H1 (cell line): ENCODE data around the gene AARSD1. TPM values are rescaled to one million over a fixed set of nuclear protein-coding genes. Genes with fewer than 3 reads are reported as not detected.

Experiments used
- CTCF ChIA-PET: fragments of 300-600 bp; sonication (Branson Sonifier 250); formaldehyde crosslinking; loops from one replicate; lab custom pipeline; 2021; ENCODE audit not compliant: partially characterized antibody; lab: Charles Lee
- POLR2A ChIA-PET: fragments of 300-600 bp; sonication (Branson Sonifier 250); formaldehyde crosslinking; loops from one replicate; lab custom pipeline; 2021; ENCODE audit warnings: inconsistent platforms; ENCODE audit not compliant: partially characterized antibody; lab: Charles Lee
- DNase-seq, 2 experiments: peaks; one replicate each; pipeline versions ENCODE4 v3.0.0 to v3.0.0-alpha.2; 2010 to 2022; ENCODE audit warnings: low spot score in 2 of 2, low read depth in 1 of 2, mixed read lengths in 1 of 2
- FAIRE-seq: peaks from 2 replicates; lab custom pipeline; 2011; peaks lifted over from hg19 to GRCh38; lab: Jason Lieb, UNC
- H2AFZ ChIP-seq: 2 replicates; pipeline ENCODE4 v1.8.1; 2012; ENCODE audit warnings: low read length, inconsistent platforms
- H2AK5ac ChIP-seq: 2 replicates; pipeline ENCODE4 v1.6.1; 2013; ENCODE audit warnings: low read depth, low read length
- H2BK120ac ChIP-seq: replicated peaks from 2 replicates; pipeline ENCODE3; 2013; ENCODE audit warnings: low read depth, low read length, inconsistent platforms
- H2BK12ac ChIP-seq: 2 replicates; pipeline ENCODE4 v1.6.1; 2013; ENCODE audit warnings: low read depth, low read length
- H2BK15ac ChIP-seq: 2 replicates; pipeline ENCODE4 v1.6.1; 2013; ENCODE audit warnings: low read length
- H2BK20ac ChIP-seq: 2 replicates; pipeline ENCODE4 v1.6.1; 2013; ENCODE audit warnings: low read length
- H2BK5ac ChIP-seq: 2 replicates; pipeline ENCODE4 v1.6.1; 2013; ENCODE audit warnings: low read depth, low read length
- H3K14ac ChIP-seq: 2 replicates; pipeline ENCODE4 v1.6.1; 2013; ENCODE audit warnings: inconsistent platforms; ENCODE audit not compliant: insufficient read length
- H3K18ac ChIP-seq: 2 replicates; pipeline ENCODE4 v1.6.1; 2013; ENCODE audit warnings: low read length; ENCODE audit errors: extremely low read depth
- H3K23ac ChIP-seq: 2 replicates; pipeline ENCODE4 v1.6.1; 2013; ENCODE audit warnings: inconsistent platforms; ENCODE audit not compliant: insufficient read length
- H3K23me2 ChIP-seq: 2 replicates; pipeline ENCODE4 v1.6.1; 2013; ENCODE audit warnings: low read depth, low read length
- H3K27ac ChIP-seq: 2 replicates; pipeline ENCODE4 v1.6.1; 2011; ENCODE audit warnings: low read depth, low read length, inconsistent platforms
- H3K27me3 ChIP-seq, 4 experiments: replicated peaks in 1 of 4; 1 replicate in 1 of 4; 2 replicates in 3 of 4; pipeline versions ENCODE4 v1.6.1 to v1.8.1; 2011 to 2013; ENCODE audit warnings: low read length in 3 of 4, mild to moderate bottlenecking in 3 of 4, inconsistent platforms in 2 of 4, mixed read lengths in 2 of 4, moderate library complexity in 1 of 4; ENCODE audit not compliant: control insufficient read depth in 3 of 4, insufficient read depth in 3 of 4; ENCODE audit errors: extremely low read depth in 1 of 4
- H3K36me3 ChIP-seq, 4 experiments: 2 replicates each; pipeline versions ENCODE4 v1.6.1 to v1.8.1; 2011 to 2013; ENCODE audit warnings: mild to moderate bottlenecking in 4 of 4, low read length in 3 of 4, moderate library complexity in 2 of 4, control low read depth in 1 of 4, inconsistent platforms in 1 of 4; ENCODE audit not compliant: insufficient read depth in 4 of 4, control insufficient read depth in 2 of 4
- H3K4ac ChIP-seq: replicated peaks from 2 replicates; pipeline ENCODE3; 2013; ENCODE audit warnings: low read length, low read depth, mixed read lengths, inconsistent platforms; ENCODE audit not compliant: insufficient read length
- H3K4me1 ChIP-seq, 4 experiments: replicated peaks in 1 of 4; 1 replicate in 1 of 4; 2 replicates in 3 of 4; pipeline versions ENCODE4 v1.6.1 to v1.8.1; 2011 to 2013; ENCODE audit warnings: low read length in 3 of 4, inconsistent platforms in 2 of 4, mixed read lengths in 1 of 4; ENCODE audit not compliant: insufficient read depth in 4 of 4, control insufficient read depth in 3 of 4
- H3K4me2 ChIP-seq, 2 experiments: 2 replicates each; pipeline versions ENCODE4 v1.6.1 to v1.8.1; 2011 to 2013; ENCODE audit warnings: low read depth in 2 of 2, low read length in 2 of 2, control low read depth in 1 of 2, inconsistent platforms in 1 of 2, mild to moderate bottlenecking in 1 of 2; ENCODE audit not compliant: insufficient read depth in 1 of 2
- H3K4me3 ChIP-seq, 4 experiments: fragments of 200-600, 300-600 bp in 1 of 4; sonication (generic), shearing (Covaris generic), sonication (Bioruptor Twin) in 1 of 4; 2 replicates each; pipeline versions ENCODE4 v1.5.1 to v1.8.1; 2011 to 2016; ENCODE audit warnings: low read length in 4 of 4, low read depth in 3 of 4, control low read depth in 2 of 4, inconsistent platforms in 2 of 4, mild to moderate bottlenecking in 2 of 4, mixed read lengths in 1 of 4, moderate library complexity in 1 of 4; ENCODE audit not compliant: insufficient read depth in 2 of 4; ENCODE audit errors: extremely low read depth in 1 of 4
- H3K56ac ChIP-seq: replicated peaks from 2 replicates; pipeline ENCODE3; 2013; ENCODE audit warnings: low read depth, mild to moderate bottlenecking, mixed read lengths, low read length, inconsistent platforms; ENCODE audit not compliant: insufficient read length
- H3K79me1 ChIP-seq: 2 replicates; pipeline ENCODE4 v1.6.1; 2013; ENCODE audit warnings: low read depth, low read length, control low read depth
- H3K79me2 ChIP-seq, 2 experiments: 2 replicates each; pipeline versions ENCODE4 v1.6.1 to v1.8.1; 2012 to 2013; ENCODE audit warnings: low read length in 2 of 2, mild to moderate bottlenecking in 2 of 2, inconsistent platforms in 1 of 2; ENCODE audit not compliant: insufficient read depth in 2 of 2, control insufficient read depth in 1 of 2
- H3K9ac ChIP-seq, 4 experiments: replicated peaks in 1 of 4; 1 replicate in 1 of 4; 2 replicates in 3 of 4; pipeline versions ENCODE4 v1.6.1 to v1.8.1; 2011 to 2013; ENCODE audit warnings: low read depth in 3 of 4, low read length in 3 of 4, control low read depth in 2 of 4, mild to moderate bottlenecking in 2 of 4, moderate library complexity in 2 of 4, inconsistent platforms in 1 of 4; ENCODE audit errors: extremely low read depth in 1 of 4
- H3K9me3 ChIP-seq, 2 experiments: 2 replicates each; pipeline versions ENCODE4 v1.6.1 to v1.8.1; 2012 to 2013; ENCODE audit warnings: mild to moderate bottlenecking in 2 of 2, moderate library complexity in 2 of 2, control low read depth in 1 of 2, inconsistent platforms in 1 of 2, low read depth in 1 of 2, low read length in 1 of 2, mixed read lengths in 1 of 2; ENCODE audit not compliant: insufficient read depth in 2 of 2
- H4K20me1 ChIP-seq, 2 experiments: replicated peaks in 1 of 2; 2 replicates each; pipeline versions ENCODE3 to v1.8.1; 2011 to 2013; ENCODE audit warnings: inconsistent platforms in 2 of 2, low read length in 2 of 2, mild to moderate bottlenecking in 1 of 2; ENCODE audit not compliant: insufficient read depth in 2 of 2, control insufficient read depth in 1 of 2
- H4K5ac ChIP-seq: 2 replicates; pipeline ENCODE4 v1.6.1; 2013; ENCODE audit warnings: low read length, low read depth, mixed read lengths, inconsistent platforms; ENCODE audit not compliant: insufficient read length
- H4K8ac ChIP-seq: 2 replicates; pipeline ENCODE4 v1.8.0; 2013; ENCODE audit warnings: mild to moderate bottlenecking, moderate library complexity, low read length, inconsistent platforms; ENCODE audit not compliant: insufficient read depth; ENCODE audit errors: extremely low read depth
- H4K91ac ChIP-seq: replicated peaks from 2 replicates; pipeline ENCODE3; 2013; ENCODE audit warnings: low read length, mixed read lengths, inconsistent platforms; ENCODE audit not compliant: insufficient read length
- WGBS, 2 experiments: shearing (Covaris generic) in 1 of 2; methylation state at CpG; one replicate each; pipeline versions ENCODE4 v1.1.6 to v1.1.7; 2013 to 2015; ENCODE audit warnings: low lambda C conversion rate in 2 of 2, mixed read lengths in 2 of 2, inconsistent platforms in 1 of 2, low coverage in 1 of 2, missing lambda C conversion rate in 1 of 2; ENCODE audit not compliant: insufficient replicate concordance in 2 of 2, insufficient coverage in 1 of 2, insufficient read length in 1 of 2; ENCODE audit errors: extremely low coverage in 1 of 2, missing lambda C conversion rate in 1 of 2; 5-methylcytosine and 5-hydroxymethylcytosine counted together
- polyA plus RNA-seq, 7 experiments: library from polyadenylated mRNA; depleted of rRNA in 3 of 7; stranded (reverse) in 5 of 7; unstranded in 2 of 7; fragments of >200 nt in 5 of 7; fragments of 200-250 nt in 2 of 7; gene quantifications; 1 replicate in 5 of 7; 2 replicates in 1 of 7; 4 replicates in 1 of 7; pipeline versions ENCODE4 v1.2.1 to v1.2.3, GENCODE V29; 2011 to 2013; ENCODE audit warnings: missing spikeins in 2 of 7, mixed read lengths in 2 of 7
- total RNA-seq: library from RNA; stranded (reverse); fragmentation: NEBNext Ultra II Directional; extraction: Animal tissue kit (Norgen Biotek cat#: 25700); gene quantifications from 2 replicates; pipeline ENCODE4 v1.2.1, GENCODE V29; 2021

AARSD1 gene
- total and polyA plus RNA-seq, 2 of the 8 experiments (the other 6 are each of a cell fraction or from before 2014, with no cell fraction given): 51.5 to 58.8 TPM

GRCh38 chr17:42971589-42971988, 7.3 kb upstream of the AARSD1 start:
- no peak overlapping the region for H4K8ac ChIP-seq
- H3K27me3 ChIP-seq: no peaks in the 10 kb centered on the region
- no peak overlapping the region for H2AFZ ChIP-seq
- no peaks in the 10 kb centered on the region; the same call in 1 of the 2 replicates for H3K23me2 ChIP-seq
- H3K79me2 ChIP-seq: no peaks in the 10 kb centered on the region
- H3K36me3 ChIP-seq: no peaks in the 10 kb centered on the region
- H4K20me1 ChIP-seq: no peaks in the 10 kb centered on the region
- CTCF ChIA-PET: interaction anchor here (0.5 kb wide), 1 partner anchor 164 kb away, joined by 3 read pairs; no protein-coding TSS in a partner anchor
- no peak overlapping the region for H3K4me3 ChIP-seq
- no peak overlapping the region for H3K27ac ChIP-seq
- H3K4me2 ChIP-seq: no peak overlapping the region
- no peak overlapping the region for H2BK12ac ChIP-seq
- no peak overlapping the region for H3K56ac ChIP-seq
- no peak overlapping the region for H2AK5ac ChIP-seq
- no peak overlapping the region for H3K18ac ChIP-seq
- DNase-seq (no peak), FAIRE-seq (no peak)
- H2BK120ac ChIP-seq: no peak overlapping the region
- H3K4ac ChIP-seq: no peak overlapping the region
- H2BK5ac ChIP-seq: no peak overlapping the region
- 90% methylated on average over 5 of the region's 5 CpGs; no CpG with 5 or more reads in 1 of the 2 experiments for WGBS, 2 experiments
- H2BK15ac ChIP-seq: no peak overlapping the region
- H3K9me3 ChIP-seq: peaks cover 0 to 3% of the 10 kb centered on the region in 2 experiments; a peak in 1 of 4 replicates
- no peak overlapping the region for H4K91ac ChIP-seq
- no peak overlapping the region for H3K9ac ChIP-seq
- no peak overlapping the region for H3K14ac ChIP-seq
- no peaks in the 10 kb centered on the region for H3K4me1 ChIP-seq
- no peak overlapping the region for H3K23ac ChIP-seq
- H2BK20ac ChIP-seq: no peak overlapping the region
- no peak overlapping the region for H4K5ac ChIP-seq
- no peaks in the 10 kb centered on the region for H3K79me1 ChIP-seq
- POLR2A ChIA-PET: interaction anchor here (1.0 to 1.8 kb wide), 4 partner anchors 9 to 138 kb away, joined by 3 to 5 read pairs (median 4); partner anchors contain the start of genes PSME3 and RPL27
